ENCODE data around the gene STX3. TPM values are rescaled to one million over a fixed set of nuclear protein-coding genes. Genes with fewer than 3 reads are reported as not detected.

STX3 gene
- total RNA-seq, 3 donors from 2014 or later (not counting 1 experiment from before 2014, with no cell fraction given), result 6.8 to 19.1 (median 17.0) TPM

DNA sequence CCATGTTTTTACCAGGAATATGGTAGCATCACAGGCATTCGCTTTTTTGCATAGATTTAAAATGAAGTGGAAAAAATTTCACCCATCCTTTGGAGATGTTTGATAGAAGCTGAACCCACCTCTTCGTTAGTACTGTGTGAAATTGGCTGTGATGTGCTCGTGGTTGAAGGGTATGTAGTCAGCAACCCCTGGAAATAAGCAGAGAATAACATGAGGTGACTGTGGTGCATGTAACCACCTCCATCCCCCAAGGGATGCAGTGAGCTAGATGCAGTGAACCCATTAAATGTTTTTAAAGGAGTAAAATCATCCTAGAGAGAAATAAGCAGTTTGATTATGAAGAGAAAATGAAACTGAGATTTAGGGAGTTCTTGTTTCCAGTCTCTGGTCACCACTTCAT is 74.2 kb downstream of the STX3 start:
- no peak for ATAC-seq
- H3K27me3 ChIP-seq (ENCODE audit: control insufficient read depth, insufficient read depth, low read length), result no peaks in the 10 kb centered on the region
- H3K36me3 ChIP-seq (ENCODE audit: control insufficient read depth, insufficient read depth, low read length), result no peaks in the 10 kb centered on the region
- no peaks in the 10 kb centered on the region for H3K36me3 Mint-ChIP-seq
- H3K9me3 ChIP-seq (ENCODE audit: control insufficient read depth, insufficient read depth, low read length), result no peaks in the 10 kb centered on the region
- no peaks in the 10 kb centered on the region for H3K4me1 Mint-ChIP-seq
- TF ChIP-seq, protein P1, sequence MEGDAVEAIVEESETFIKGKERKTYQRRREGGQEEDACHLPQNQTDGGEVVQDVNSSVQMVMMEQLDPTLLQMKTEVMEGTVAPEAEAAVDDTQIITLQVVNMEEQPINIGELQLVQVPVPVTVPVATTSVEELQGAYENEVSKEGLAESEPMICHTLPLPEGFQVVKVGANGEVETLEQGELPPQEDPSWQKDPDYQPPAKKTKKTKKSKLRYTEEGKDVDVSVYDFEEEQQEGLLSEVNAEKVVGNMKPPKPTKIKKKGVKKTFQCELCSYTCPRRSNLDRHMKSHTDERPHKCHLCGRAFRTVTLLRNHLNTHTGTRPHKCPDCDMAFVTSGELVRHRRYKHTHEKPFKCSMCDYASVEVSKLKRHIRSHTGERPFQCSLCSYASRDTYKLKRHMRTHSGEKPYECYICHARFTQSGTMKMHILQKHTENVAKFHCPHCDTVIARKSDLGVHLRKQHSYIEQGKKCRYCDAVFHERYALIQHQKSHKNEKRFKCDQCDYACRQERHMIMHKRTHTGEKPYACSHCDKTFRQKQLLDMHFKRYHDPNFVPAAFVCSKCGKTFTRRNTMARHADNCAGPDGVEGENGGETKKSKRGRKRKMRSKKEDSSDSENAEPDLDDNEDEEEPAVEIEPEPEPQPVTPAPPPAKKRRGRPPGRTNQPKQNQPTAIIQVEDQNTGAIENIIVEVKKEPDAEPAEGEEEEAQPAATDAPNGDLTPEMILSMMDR (IDR thresholded peaks at IDR 0.05), result no peak
- no peak overlapping the region for H3K27ac ChIP-seq (ENCODE audit: low read length)
- H3K4me1 ChIP-seq (ENCODE audit: control insufficient read depth, insufficient read depth, low read length), result no peaks in the 10 kb centered on the region
- no peak for DNase-seq
- no peak overlapping the region for H3K4me3 Mint-ChIP-seq
- H3K4me3 ChIP-seq (ENCODE audit: low read length), result no peak overlapping the region
- no peak overlapping the region for H3K27ac Mint-ChIP-seq
- no peaks in the 10 kb centered on the region for H3K9me3 Mint-ChIP-seq
- intact Hi-C loops (cut with micrococcal nuclease), result no loop called here
- 68% methylated on average over 3 of the region's 3 CpGs for WGBS (ENCODE audit: insufficient coverage)
- peaks cover 4 to 10% of the 10 kb centered on the region in 2 donors for H3K27me3 Mint-ChIP-seq (ENCODE audit: low read depth in 2 of 2)

DNA sequence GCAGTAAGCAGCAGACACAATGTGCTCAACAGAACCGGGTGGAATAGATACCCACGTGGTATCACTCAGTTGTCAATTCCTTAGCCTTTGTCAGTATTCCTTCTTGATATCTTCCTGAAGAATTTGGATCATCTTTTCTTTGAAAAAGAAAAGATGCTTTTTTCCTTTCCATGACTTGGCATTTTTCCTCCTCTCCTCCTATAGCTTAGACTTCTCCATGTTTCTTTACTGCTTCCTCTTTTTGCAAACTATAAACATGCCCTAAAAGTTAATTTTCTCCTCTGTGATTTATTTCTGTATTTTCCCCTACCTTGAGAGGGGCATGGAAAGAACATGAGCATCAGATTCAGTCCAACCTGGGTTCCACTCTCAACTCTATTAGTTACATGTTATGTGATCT is 78.4 kb downstream of the STX3 start:
- Histone ChIP-seq H3K36me3 (ENCODE audit: control insufficient read depth, insufficient read depth, low read length) (no peaks in the 10 kb centered on the region), H3K27ac (ENCODE audit: low read length) (no peak overlapping the region), H3K9me3 (ENCODE audit: control insufficient read depth, insufficient read depth, low read length) (no peaks in the 10 kb centered on the region), H3K4me3 (ENCODE audit: low read length) (no peak overlapping the region), H3K4me1 (ENCODE audit: control insufficient read depth, insufficient read depth, low read length) (no peaks in the 10 kb centered on the region), H3K27me3 (ENCODE audit: control insufficient read depth, insufficient read depth, low read length) (no peaks in the 10 kb centered on the region)
- DNase-seq (no peak), ATAC-seq (no peak)
- H3K27me3 Mint-ChIP-seq (ENCODE audit: low read depth in 2 of 2), result peaks cover 0 to 5% of the 10 kb centered on the region in 2 donors
- 66% methylated on average over 2 of the region's 2 CpGs for WGBS (ENCODE audit: insufficient coverage)
- TF ChIP-seq, protein P1 (IDR thresholded peaks at IDR 0.05), result no peak
- no peak overlapping the region for H3K4me3 Mint-ChIP-seq
- intact Hi-C loops (cut with micrococcal nuclease), result no loop called here
- H3K36me3 Mint-ChIP-seq, result no peaks in the 10 kb centered on the region
- no peaks in the 10 kb centered on the region for H3K9me3 Mint-ChIP-seq
- H3K27ac Mint-ChIP-seq, result no peak overlapping the region
- H3K4me1 Mint-ChIP-seq, result no peaks in the 10 kb centered on the region

DNA sequence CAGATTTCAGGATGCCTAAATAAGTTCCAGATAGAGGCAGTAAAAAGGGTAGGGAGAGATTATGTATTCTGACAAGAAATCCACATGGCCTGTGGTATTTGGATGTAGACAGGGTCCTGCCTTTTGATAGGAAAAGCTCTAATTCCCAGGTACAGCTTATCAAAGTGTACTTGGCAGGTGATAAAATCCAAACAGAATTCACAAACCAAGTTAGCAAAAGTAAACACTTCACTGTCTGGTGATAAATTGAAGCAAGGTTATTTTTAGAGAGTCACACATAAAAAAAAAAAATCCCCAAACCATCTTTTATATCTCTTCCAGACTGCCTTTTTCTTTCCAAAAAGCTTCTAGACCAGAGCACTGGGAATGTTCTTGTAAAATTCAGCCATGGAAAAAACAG is 84.4 kb downstream of the STX3 start:
- Mint-ChIP-seq H3K9me3 (no peaks in the 10 kb centered on the region), H3K27ac (no peak overlapping the region), H3K27me3 (ENCODE audit: low read depth in 2 of 2) (peaks cover 5% of the 10 kb centered on the region in 2 donors), H3K4me3 (no peak overlapping the region), H3K4me1 (no peaks in the 10 kb centered on the region), H3K36me3 (no peaks in the 10 kb centered on the region)
- H3K27me3 ChIP-seq (ENCODE audit: control insufficient read depth, insufficient read depth, low read length), result no peaks in the 10 kb centered on the region
- no peaks in the 10 kb centered on the region for H3K9me3 ChIP-seq (ENCODE audit: control insufficient read depth, insufficient read depth, low read length)
- no peaks in the 10 kb centered on the region for H3K36me3 ChIP-seq (ENCODE audit: control insufficient read depth, insufficient read depth, low read length)
- ATAC-seq (no peak), DNase-seq (no peak)
- no peaks in the 10 kb centered on the region for H3K4me1 ChIP-seq (ENCODE audit: control insufficient read depth, insufficient read depth, low read length)
- intact Hi-C loops (cut with micrococcal nuclease), result no loop called here
- H3K4me3 ChIP-seq (ENCODE audit: low read length), result no peak overlapping the region
- TF ChIP-seq, protein P1 (IDR thresholded peaks at IDR 0.05), result no peak
- H3K27ac ChIP-seq (ENCODE audit: low read length), result no peak overlapping the region

DNA sequence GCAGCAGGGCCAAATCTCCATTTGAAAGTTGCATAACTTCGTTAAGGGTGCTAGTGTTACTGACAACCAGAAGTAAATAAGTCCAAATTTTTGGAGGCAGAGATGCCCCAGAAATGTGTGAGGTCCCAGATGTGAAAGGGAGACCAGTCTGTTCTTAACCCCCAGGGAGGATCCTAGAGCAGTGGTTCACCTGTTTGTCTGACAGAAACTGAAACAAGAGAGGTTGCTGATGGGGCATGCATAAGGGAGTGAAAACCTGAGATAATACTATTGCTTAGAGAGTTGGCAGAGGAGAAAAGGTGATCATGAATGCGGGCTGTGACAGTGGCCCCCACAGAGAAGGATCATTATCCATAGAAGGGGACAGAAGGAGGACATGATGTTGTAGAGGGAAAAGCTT is 86.3 kb downstream of the STX3 start:
- H3K4me3 ChIP-seq (ENCODE audit: low read length), result no peak overlapping the region
- Mint-ChIP-seq H3K4me3 (no peak overlapping the region), H3K36me3 (no peaks in the 10 kb centered on the region), H3K27me3 (ENCODE audit: low read depth in 2 of 2) (peaks cover 5% of the 10 kb centered on the region in 2 donors), H3K27ac (no peak overlapping the region), H3K4me1 (no peaks in the 10 kb centered on the region), H3K9me3 (no peaks in the 10 kb centered on the region)
- intact Hi-C loops (cut with micrococcal nuclease), result no loop called here
- WGBS (ENCODE audit: insufficient coverage), result 83% methylated on average over 2 of the region's 2 CpGs
- no peaks in the 10 kb centered on the region for H3K36me3 ChIP-seq (ENCODE audit: control insufficient read depth, insufficient read depth, low read length)
- no peaks in the 10 kb centered on the region for H3K4me1 ChIP-seq (ENCODE audit: control insufficient read depth, insufficient read depth, low read length)
- H3K27ac ChIP-seq (ENCODE audit: low read length), result no peak overlapping the region
- H3K27me3 ChIP-seq (ENCODE audit: control insufficient read depth, insufficient read depth, low read length), result no peaks in the 10 kb centered on the region
- TF ChIP-seq, protein P1 (IDR thresholded peaks at IDR 0.05), result no peak
- no peak for ATAC-seq
- no peak for DNase-seq
- H3K9me3 ChIP-seq (ENCODE audit: control insufficient read depth, insufficient read depth, low read length), result no peaks in the 10 kb centered on the region

Measured in natural killer cell (primary cell).